PC-3 (cell line): ENCODE results near the gene PF4V1. TPM values are rescaled to one million over a fixed set of nuclear protein-coding genes. Genes with fewer than 3 reads are reported as not detected.

ENCODE experiments used
- ATAC-seq: fragments of 200-7000 bp; cut with Tn5 transposase; 2 replicates; pipeline ENCODE4 v1.9.1; 2020; ENCODE audit warnings: mild to moderate bottlenecking, moderate library complexity
- BruUV-seq: library from RNA; stranded (reverse); fragments of 400-500 nt; replicated peaks from 2 replicates; lab custom pipeline; 2021; lab: Mats Ljungman, UMichigan
- CTCF ChIA-PET: fragments of 300-600 bp; sonication (Branson Sonifier 250); formaldehyde crosslinking; loops from one replicate; lab custom pipeline; 2022; ENCODE audit warnings: antibody characterized with exemption; lab: Charles Lee
- POLR2A ChIA-PET: fragments of 300-600 bp; sonication (Branson Sonifier 250); formaldehyde crosslinking; loops from one replicate; lab custom pipeline; 2022; ENCODE audit warnings: antibody characterized with exemption; ENCODE audit not compliant: unreplicated experiment; lab: Charles Lee
- DNase-seq: peaks from one replicate; pipeline ENCODE4 v3.0.0-alpha.2; 2015
- H2AFZ ChIP-seq: fragments of 300-600 bp; sonication (generic); 2 replicates; pipeline ENCODE4 v1.6.0; 2016; ENCODE audit warnings: antibody characterized with exemption, low read length
- H3F3A ChIP-seq: fragments of 300-600 bp; sonication (generic); one replicate; pipeline ENCODE4 v1.6.0; 2017; ENCODE audit warnings: antibody characterized with exemption, low read length, control low read depth, mild to moderate bottlenecking; ENCODE audit not compliant: unreplicated experiment
- H3K27ac ChIP-seq: fragments of 300-600 bp; sonication (generic); 2 replicates; pipeline ENCODE4 v1.5.1; 2016; ENCODE audit warnings: mild to moderate bottlenecking, low read length
- H3K27me3 ChIP-seq: fragments of 300-600 bp; sonication (generic); 2 replicates; pipeline ENCODE4 v1.6.1; 2016; ENCODE audit warnings: low read length, mixed read lengths
- H3K36me3 ChIP-seq: fragments of 300-600 bp; sonication (generic); 2 replicates; pipeline ENCODE4 v1.6.1; 2016; ENCODE audit warnings: low read depth, mixed run types, low read length, mixed read lengths
- H3K4me1 ChIP-seq: fragments of 300-600 bp; sonication (generic); 2 replicates; pipeline ENCODE4 v1.5.1; 2016; ENCODE audit warnings: low read length; ENCODE audit not compliant: insufficient read depth
- H3K4me2 ChIP-seq: fragments of 300-600 bp; sonication (generic); 2 replicates; pipeline ENCODE4 v1.6.0; 2016; ENCODE audit warnings: low read length
- H3K4me3 ChIP-seq: fragments of 300-600 bp; sonication (generic); 2 replicates; pipeline ENCODE4 v1.5.1; 2016; ENCODE audit warnings: mild to moderate bottlenecking, low read length, mixed read lengths
- H3K79me2 ChIP-seq: fragments of 300-600 bp; sonication (generic); 2 replicates; pipeline ENCODE4 v1.6.1; 2017; ENCODE audit warnings: low read length, mixed read lengths
- H3K9ac ChIP-seq: fragments of 300-600 bp; sonication (generic); 2 replicates; pipeline ENCODE4 v1.6.0; 2016; ENCODE audit warnings: mild to moderate bottlenecking, low read length
- H3K9me2 ChIP-seq: fragments of 300-600 bp; sonication (generic); replicated peaks from 2 replicates; pipeline ENCODE4 v1.6.1; 2016; ENCODE audit warnings: mixed run types, low read length, mixed read lengths
- H3K9me3 ChIP-seq: fragments of 300-600 bp; sonication (generic); 2 replicates; pipeline ENCODE4 v1.6.1; 2016; ENCODE audit warnings: low read length, mixed read lengths
- H4K20me1 ChIP-seq: fragments of 300-600 bp; sonication (generic); 2 replicates; pipeline ENCODE4 v1.6.1; 2016; ENCODE audit warnings: low read length, mixed read lengths
- EZH2 ChIP-seq: fragments of 300-600 bp; sonication (generic); IDR thresholded peaks from one replicate; pipeline ENCODE4 v1.6.1; 2017; ENCODE audit warnings: antibody characterized with exemption, mild to moderate bottlenecking, low read length; ENCODE audit not compliant: unreplicated experiment
- EZH2phosphoT487 ChIP-seq: fragments of 300-600 bp; sonication (generic); IDR thresholded peaks from 2 replicates; pipeline ENCODE4 v1.6.1; 2018; ENCODE audit warnings: mild to moderate bottlenecking, antibody characterized with exemption, low read length, borderline replicate concordance
- intact Hi-C: fragments of 100-400 bp; cut with micrococcal nuclease; formaldehyde crosslinking; loops from 2 replicates; pipeline ENCODE4 v1.9.0; 2023
- total RNA-seq: library from RNA; depleted of rRNA; stranded (reverse); fragments of >200 nt; gene quantifications from 2 replicates; pipeline ENCODE4 v1.2.3, GENCODE V29; 2014
- TF ChIP-seq, protein P1 (sequence below): fragments of 300-600 bp; sonication (generic); conservative IDR thresholded peaks from 2 replicates; pipeline ENCODE4 v1.5.1; 2017; ENCODE audit warnings: antibody characterized with exemption, low read depth, mild to moderate bottlenecking, low read length

The PF4V1 gene
- total RNA-seq, 1 experiment from 2014 or later, result not detected

- Histone ChIP-seq H3K36me3 (no peaks in the 10 kb centered on the region), H3K27ac (peak within 1 kb of the TSS; percentile 80), H3K4me3 (peak within 1 kb of the TSS; percentile 65), H3K9me3 (no peaks in the 10 kb centered on the region), H2AFZ (peak within 1 kb of the TSS; percentile 70), H3K4me1 (peaks cover 74% of the 10 kb centered on the region), H3K4me2 (peak within 1 kb of the TSS; percentile 81), H3K27me3 (no peaks in the 10 kb centered on the region), H3K9ac (peak within 1 kb of the TSS; percentile 82), H4K20me1 (no peaks in the 10 kb centered on the region), H3K79me2 (no peaks in the 10 kb centered on the region), H3K9me2 (no peaks in the 10 kb centered on the region), H3F3A (no peaks in the 10 kb centered on the region)
- ATAC-seq (peak; percentile 29), DNase-seq (peak; percentile 56)
- intact Hi-C loops, result loop anchor here (5.0 to 10.0 kb wide), 2 partner anchors 148 to 275 kb away; no protein-coding TSS in a partner anchor
- ChIA-PET CTCF (interaction anchor here (1.5 to 1.6 kb wide), 2 partner anchors 16 to 169 kb away, joined by 3 to 9 read pairs; partner anchors contain the start of genes CXCL3 and PF4V1), POLR2A (interaction anchor here (0.6 to 1.8 kb wide), 5 partner anchors 32 to 789 kb away, joined by 3 to 4 read pairs (median 3); no protein-coding TSS in a partner anchor)
- BruUV-seq, result no TSS peak
- no peak for TF ChIP-seq EZH2
- TF ChIP-seq, protein P1, sequence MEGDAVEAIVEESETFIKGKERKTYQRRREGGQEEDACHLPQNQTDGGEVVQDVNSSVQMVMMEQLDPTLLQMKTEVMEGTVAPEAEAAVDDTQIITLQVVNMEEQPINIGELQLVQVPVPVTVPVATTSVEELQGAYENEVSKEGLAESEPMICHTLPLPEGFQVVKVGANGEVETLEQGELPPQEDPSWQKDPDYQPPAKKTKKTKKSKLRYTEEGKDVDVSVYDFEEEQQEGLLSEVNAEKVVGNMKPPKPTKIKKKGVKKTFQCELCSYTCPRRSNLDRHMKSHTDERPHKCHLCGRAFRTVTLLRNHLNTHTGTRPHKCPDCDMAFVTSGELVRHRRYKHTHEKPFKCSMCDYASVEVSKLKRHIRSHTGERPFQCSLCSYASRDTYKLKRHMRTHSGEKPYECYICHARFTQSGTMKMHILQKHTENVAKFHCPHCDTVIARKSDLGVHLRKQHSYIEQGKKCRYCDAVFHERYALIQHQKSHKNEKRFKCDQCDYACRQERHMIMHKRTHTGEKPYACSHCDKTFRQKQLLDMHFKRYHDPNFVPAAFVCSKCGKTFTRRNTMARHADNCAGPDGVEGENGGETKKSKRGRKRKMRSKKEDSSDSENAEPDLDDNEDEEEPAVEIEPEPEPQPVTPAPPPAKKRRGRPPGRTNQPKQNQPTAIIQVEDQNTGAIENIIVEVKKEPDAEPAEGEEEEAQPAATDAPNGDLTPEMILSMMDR, result no peak
Observed at GRCh38 chr4:73869130-73870055, 16.3 kb downstream of the PF4V1 start, which contains the start of gene CXCL1. TSS of gene CXCL1 (plus strand) at chr4:73869393. CDS start at chr4:73869471, 78 bp downstream.

GRCh38 chr4:73870260-73870659 lies 17.2 kb downstream of the PF4V1 start:
- H3K27ac ChIP-seq, result peak overlapping the region; percentile 80
- peak; percentile 82 for DNase-seq
- H3K9me2 ChIP-seq, result no peaks in the 10 kb centered on the region
- H3K27me3 ChIP-seq, result no peaks in the 10 kb centered on the region
- intact Hi-C loops, result no loop called here
- no TSS peak for BruUV-seq
- peak overlapping the region; percentile 81 for H3K4me2 ChIP-seq
- no peaks in the 10 kb centered on the region for H3K36me3 ChIP-seq
- peak overlapping the region; percentile 82 for H3K9ac ChIP-seq
- H3K4me3 ChIP-seq, result peak overlapping the region; percentile 65
- no peaks in the 10 kb centered on the region for H3K79me2 ChIP-seq
- H3K9me3 ChIP-seq, result no peaks in the 10 kb centered on the region
- H3K4me1 ChIP-seq, result peaks cover 73% of the 10 kb centered on the region
- ChIA-PET POLR2A (interaction anchor here (0.7 kb wide), 1 partner anchor 207 kb away, joined by 3 read pairs; no protein-coding TSS in a partner anchor), CTCF (no interaction called here)
- H3F3A ChIP-seq, result no peaks in the 10 kb centered on the region
- peak overlapping the region; percentile 70; the same call in 1 of the 2 replicates for H2AFZ ChIP-seq
- no peaks in the 10 kb centered on the region for H4K20me1 ChIP-seq
- ATAC-seq, result peak; percentile 19
- TF ChIP-seq, protein P1, result no peak
- TF ChIP-seq EZH2, result no peak
- no peak for TF ChIP-seq EZH2phosphoT487
